HG02970 (cell line): ENCODE results near the gene ZBTB7C.

ENCODE experiments used
- ATAC-seq: cut with Tn5 transposase; IDR thresholded peaks from one replicate; pipeline ENCODE4 v1.9.1; 2021; ENCODE audit warnings: mild to moderate bottlenecking, moderate library complexity, moderate number of reproducible peaks; ENCODE audit not compliant: unreplicated experiment, low FRiP score

Gene ZBTB7C

DNA sequence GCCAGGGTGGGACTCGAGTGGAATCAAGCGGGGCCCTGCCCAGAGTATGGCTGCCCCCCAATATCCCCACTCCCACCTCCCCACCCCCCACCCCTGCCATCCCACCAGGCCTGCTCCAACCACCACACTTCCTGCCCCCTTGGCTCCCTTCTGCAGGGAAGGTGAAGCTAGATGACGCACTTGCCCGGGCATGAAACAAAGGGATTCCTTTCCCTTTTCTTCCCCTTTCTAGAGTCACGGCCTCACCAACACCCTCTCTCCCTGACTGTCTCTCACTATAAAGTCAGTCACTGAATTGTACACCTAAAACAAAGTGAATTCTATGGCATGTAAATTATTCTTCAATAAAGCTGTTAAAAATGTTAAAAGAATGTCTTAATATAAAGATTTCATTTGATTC is 16.0 kb downstream of the ZBTB7C start:
- ATAC-seq = no peak

DNA sequence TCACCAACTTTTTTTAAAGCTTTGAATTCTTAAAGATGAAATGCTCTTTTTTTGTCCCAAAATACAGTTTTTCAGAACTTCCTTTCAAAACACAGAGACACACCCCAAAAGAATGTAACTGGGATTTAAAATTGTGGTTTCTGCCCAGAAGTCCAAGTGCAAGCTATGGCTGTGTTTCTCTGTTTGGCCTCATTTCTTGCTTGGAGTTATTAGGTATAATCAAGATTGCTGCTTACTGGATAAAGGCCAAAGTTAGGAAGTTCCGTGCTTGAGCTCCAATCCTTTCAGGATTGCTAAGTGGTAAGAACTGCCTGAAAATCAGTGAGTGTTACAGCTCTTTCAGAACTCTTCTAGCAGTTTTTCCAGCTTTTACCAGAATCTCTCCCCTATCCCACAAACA is 16.9 kb downstream of the ZBTB7C start:
- ATAC-seq = no peak

DNA sequence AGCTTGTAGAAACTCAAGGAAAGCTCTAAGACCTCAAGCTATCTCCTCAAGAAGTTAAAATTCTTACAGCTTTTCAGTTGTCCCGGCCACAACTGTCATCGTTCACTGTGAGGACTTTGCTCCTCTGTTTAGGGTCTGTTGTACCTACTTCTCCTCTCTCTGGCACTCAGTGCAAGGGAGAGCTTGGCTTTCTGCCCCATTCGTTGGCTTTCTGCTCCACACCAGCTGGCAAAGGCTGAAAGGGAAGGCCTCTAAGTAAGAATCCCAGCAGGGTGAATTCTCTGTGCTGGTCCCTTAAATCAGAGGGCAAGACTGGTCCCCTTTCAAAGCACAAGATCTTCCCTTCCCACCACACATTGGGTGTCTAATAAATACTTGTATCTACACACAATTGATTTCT is 17.3 kb downstream of the ZBTB7C start:
- ATAC-seq = no peak

DNA sequence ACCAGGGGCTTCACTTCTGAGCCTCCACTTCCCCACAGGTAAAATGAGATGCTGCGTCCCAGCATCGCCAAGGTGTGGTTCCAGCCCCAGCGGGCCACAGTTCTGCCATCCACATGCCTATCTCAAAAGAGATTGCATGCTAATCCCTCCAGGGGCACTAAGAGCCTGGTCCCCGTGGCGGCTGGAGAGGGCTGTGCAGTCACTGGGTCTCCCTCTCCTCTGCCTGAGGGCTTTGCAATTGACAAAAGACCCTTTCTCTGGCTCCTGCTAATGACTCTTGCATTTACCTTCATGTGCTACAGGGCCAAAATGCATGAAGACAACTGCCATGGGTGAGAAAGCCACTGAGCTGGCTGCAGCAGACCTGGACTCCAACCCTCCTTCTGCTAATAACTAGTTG is 18.5 kb downstream of the ZBTB7C start:
- ATAC-seq = no peak

DNA sequence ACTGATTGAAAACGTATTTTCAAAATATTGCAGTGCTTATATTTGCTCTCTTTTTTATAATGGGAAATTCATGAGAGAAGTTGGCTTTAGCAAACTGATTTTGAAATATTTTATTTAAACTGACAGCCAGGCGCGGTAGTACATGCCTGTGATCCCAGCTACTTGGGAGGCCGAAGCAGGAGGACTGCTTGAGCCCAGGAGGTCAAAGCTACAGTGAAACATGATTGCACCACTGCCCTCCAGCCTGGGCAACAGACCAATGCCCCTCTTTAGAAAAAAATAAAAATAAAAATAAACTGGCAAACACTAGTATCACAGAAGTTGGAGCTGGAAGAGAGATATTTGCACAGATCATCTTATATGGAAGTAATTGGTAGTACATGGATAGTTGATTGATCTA is 20.7 kb downstream of the ZBTB7C start:
- no peak for ATAC-seq

DNA sequence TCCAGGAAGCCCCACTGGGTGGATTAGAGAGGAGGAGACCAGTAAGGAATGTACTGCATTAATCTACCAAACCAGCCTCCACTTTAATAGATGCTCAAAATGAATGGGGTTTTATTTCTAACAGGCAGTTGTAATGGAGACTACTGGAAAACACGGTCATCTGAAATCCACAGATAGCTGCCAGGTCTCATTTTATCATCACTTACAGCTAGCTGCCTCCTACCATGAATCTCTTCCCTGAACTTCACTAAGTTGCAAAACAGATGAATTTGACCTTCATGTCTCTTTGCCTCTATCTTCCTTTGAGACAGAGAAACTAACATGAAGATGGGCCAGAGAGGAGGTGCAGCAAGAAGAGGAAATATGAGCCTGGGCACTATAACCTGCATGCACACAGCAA is 21.9 kb downstream of the ZBTB7C start:
- ATAC-seq = no peak

DNA sequence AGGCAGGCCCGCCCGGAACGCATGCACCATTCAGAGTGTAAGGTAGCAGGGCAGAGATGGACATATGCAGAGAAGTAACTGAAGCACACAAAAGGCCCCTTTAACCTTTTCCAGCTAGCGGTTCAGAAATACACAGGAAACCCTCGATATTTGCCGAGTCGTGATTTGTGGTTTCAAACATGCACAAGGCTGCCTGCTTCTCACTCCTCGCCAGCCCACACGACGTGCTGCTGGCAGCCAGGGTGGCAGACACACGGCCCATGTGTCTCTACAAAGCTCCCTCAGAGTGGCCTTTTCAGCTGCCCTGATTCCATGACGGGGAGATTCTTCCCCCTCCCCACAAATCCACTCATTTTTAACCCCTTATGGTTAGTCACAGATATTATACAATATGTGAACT is 23.6 kb downstream of the ZBTB7C start:
- ATAC-seq = no peak

DNA sequence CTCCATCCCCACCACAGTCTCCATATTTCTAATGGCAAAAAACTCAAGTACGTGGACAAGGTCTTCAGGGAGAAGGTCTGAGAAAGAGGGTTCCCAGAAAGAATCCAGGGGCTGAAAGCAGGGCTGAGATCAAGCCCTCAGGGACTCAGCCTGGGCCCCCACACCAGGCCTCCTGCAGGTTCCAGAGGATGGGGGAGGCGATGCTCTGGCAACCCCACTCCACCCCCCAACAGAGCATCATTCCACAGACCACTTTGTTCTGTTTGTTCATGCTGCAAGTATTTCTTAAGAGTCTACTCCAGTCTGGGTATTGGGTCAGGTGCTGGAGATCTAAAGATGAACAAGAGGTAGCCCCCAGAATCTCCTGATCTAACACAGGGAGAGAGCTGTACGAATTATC is 32.2 kb downstream of the ZBTB7C start:
- no peak for ATAC-seq

DNA sequence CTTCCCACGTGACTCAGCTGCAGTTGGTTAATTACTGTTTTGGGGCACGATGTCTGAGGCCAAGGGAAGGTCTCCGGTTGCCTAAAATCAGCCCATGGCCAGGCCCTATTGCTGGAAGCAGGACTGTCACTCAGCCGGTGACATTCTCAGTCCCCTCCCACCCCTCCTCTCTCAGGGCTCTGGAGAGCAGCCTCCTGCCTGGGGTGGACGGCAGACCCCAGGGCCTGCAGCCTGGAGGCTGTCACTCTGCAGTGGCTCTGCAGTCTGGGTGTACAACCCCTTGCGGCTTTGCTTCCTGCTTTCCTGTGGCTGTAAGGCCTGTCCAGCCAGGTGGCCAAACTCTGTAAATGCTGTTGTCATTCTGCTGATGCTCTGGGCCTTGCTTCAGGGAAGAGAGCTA is 32.8 kb downstream of the ZBTB7C start:
- ATAC-seq = no peak

DNA sequence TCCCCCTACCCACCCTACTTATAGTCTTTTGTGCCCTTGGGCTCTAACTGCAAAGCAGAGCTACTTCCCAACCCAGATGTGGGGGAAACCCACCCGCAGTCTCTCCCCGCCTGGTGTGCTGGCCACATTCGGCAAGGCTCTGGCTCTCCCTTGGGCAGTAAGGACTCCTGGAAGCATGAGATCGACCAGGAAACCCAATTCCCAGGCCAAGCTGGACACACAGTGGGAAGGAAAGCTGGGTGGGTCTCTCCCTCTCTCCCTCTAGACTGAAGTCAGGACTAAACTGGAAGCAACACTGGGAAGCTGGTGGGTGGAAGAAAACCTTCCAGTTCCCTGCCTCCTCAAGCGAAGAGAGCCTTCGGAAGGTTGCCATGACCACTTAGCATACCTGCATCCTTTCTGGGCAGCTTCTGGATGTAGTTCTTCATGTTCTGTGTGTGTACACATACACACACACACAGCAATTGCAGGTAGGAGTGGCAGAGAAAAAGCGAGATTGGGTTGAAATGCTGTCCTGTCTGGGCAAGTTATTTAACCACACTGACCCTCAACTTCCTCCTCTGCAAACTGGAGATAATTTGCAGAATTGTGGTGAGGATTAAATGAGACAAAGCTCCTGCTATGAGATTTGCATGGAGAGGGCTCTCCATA is 33.9 kb downstream of the ZBTB7C start:
- no peak for ATAC-seq

DNA sequence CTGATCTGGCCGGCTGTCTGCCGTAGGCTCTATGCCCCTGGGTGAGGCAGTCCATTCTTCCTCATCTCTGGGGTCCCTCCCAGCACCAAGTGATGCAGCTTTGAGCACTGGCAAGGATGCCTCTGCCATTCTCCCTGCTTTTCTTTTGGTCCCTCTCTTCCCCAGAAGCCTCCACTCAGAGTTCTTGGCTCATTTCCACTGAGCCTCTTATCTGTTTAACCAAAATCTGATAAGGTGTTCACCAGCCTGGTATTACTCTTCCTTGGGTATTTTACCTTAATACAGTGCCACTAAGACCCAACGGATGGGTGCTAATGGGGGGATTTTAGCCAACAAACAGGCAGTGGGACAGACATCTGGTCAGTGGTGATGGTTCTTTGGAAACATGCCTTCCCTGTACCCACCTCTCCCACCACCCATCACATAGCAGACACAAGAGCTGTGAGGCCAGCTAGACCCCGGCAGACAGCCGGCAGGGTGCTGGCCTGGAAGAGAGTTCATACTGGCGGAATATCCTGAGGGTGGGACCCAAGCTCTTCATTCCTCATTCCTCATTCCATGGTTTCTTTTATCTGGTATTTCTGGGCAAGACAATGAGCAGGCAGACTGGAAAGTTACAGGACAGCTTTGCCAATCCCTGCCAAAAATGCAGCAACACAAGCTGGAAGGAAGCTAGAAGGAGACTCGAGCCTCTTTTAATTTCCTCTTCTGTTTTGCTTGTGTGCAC is 34.6 kb downstream of the ZBTB7C start:
- no peak for ATAC-seq

DNA sequence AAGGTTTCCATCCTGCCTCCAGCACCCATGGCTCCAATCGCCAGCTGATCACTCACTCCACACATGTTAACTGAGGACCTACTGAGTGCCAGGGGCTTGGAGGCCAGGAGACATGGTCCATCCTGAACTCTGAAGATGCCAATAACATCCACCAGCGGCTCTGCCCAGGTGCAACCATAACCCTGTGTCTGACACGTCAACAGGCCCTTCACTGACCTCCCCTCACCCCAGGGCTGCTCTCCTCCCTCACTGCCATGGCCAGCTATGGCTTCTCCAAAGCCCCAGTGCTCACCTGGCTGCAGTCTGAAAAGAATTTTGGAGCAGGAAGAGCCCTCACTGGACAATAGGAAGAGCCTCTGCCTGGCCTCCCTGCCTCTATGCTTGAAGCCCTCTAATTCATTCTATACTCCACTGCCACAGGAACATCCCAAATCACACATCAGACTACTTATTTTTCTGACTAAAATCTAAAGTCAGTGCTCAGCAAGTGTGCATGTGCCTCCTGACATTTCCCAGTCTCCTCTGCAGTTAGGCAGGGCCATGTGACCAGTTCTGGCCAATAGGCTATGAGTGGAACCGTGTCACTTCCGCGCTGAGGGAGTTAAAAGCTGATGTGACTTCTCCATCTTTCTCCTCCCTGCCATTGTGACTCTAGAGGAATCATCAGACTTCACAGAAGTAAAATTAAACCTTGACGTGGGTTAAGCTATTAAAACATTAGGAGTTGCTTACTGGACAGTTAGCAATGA is 37.2 kb downstream of the ZBTB7C start:
- ATAC-seq = no peak

DNA sequence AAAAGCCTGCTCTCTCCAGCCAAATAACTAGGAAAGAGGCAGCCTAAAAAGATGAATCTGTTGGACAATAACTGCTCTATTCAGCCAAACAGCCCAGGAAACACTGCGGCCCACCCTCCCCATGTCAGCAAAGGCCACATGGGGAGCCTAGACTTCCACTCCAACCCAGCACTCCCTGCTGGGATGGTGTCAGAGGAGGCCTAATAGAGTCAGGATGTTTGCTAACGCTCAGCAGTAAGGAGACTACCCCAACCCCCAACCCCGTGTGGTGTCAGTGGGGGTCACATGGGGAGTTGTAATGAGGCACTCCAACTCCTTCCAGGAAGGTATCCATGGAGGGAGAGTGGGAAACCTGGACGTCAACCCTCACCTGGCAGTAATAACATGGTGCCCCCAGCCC is 41.6 kb downstream of the ZBTB7C start:
- ATAC-seq = no peak

DNA sequence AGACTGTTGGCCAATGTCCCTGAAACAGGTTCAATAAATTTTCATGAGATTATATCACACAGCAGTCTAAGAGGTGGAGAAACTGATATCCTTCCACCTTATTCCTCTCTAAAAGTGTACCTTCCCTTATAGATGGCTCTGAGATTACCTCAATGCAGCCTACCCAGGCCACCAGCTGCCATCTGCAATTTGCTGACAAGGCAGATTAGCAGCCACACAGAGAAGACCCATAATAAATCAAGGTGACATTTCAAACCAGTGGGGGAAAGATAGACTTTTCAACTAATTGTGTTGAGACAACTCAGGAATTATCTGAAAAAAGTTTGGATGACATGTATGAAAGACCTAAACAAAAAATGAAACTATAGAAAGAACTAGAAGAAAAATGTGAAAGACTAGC is 43.2 kb downstream of the ZBTB7C start:
- ATAC-seq = no peak

DNA sequence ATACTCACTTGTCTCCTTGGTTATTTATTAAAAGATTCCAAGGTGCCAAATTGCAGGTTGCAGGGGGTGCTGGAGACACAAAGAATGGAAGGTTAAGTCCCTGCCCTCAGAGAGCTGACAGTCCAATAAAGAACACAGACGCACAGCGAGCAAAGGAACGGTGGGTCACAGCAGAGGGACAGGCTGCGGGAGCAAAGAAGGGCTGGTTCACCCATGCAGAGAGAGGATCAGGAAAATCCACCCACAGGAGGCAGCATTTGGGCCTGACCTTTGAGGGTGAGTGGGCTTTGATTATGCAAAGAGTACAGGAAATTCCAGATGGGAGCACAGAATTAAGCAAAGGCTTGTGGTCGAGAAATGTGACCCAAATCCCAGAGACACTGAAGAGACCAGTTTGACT is 45.0 kb downstream of the ZBTB7C start:
- ATAC-seq = no peak

DNA sequence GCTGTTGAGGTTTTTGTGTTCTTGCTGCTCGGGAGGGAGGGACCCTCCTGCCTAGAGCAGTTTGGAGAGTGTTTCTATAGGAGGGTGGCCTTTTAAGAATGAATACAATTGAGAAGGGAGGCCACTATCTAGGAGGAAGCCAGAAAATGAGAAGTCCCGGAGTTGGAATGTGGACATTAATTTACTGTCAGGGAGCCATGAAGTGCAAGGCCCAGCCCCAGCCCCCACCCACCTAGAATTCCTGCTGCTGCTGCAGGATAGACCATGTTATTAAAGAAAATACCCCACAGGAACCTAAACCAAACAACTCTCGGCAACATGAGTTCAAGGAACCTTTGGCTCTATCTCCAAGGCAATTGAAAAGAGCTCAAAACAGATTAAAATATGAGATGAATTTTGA is 46.0 kb downstream of the ZBTB7C start:
- no peak for ATAC-seq

DNA sequence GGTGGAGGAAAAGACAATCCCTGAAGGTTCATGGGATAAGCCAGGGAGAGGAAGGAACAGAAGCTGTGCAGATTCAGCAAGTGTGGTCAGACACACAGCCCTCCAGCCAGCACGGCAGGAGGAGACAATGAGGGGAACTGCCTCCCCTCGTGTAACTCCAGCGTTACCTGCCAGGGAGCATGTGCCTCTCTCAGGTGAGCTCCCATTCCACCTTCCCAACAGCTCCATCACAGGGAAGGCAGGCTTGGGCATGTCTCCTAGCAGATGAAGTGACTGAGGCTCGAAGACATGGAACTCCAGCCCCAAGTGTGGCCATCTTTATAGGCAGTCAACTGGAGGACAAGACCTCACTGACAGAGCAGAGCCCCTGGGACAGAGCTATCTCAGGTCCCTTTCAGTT is 47.4 kb downstream of the ZBTB7C start:
- no peak for ATAC-seq

DNA sequence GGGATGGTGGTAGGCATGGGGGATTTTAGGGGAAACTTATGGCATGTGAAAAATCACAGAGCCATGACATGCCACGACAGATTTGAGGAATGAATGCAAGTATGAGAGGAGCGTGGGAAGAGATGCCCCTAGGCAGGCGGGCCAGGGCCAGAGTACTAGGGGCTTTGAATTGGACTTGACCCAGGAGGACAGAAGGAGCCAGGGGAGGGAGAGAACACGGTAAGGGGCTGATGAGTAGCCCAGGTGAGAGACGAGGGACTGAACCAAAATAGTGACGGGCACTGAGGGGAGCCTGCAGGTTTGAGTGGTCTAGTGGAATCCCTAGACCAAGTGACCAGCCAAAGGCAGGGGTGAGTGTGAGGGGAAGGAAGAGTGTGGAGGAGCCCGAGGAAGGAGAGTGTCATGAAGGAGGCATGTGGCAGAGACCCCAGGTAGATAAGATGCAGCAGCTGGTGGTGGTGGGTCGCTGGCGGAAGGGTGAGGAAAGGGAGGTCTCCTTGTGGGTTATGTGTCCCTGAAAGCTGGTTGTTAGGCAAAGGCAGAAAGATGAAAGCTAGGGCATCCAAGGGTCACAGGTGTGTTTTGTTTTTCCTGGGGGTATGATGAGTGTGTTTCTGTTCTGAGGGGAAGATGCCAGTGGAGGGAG is 48.7 kb downstream of the ZBTB7C start:
- ATAC-seq = no peak

DNA sequence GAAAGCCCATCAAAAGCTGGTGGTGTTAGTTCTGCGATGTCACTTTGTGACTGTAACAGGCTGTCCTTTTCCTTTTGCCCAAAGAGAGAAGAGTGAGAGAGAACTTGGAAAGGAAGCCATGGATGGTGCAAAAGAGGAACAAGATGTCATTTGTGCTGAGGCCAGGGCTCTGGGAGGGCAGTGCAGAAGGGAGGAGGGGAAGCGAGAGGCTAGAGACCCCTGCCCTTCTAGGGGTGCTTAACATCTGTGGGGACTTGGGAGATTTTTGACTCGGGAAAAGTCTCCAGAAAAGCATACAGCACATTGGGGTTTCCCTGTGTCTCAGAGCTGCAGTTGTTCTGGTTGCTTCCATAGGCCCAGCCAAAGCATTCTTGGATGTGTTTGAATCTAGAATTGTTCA is 49.6 kb downstream of the ZBTB7C start:
- no peak for ATAC-seq

DNA sequence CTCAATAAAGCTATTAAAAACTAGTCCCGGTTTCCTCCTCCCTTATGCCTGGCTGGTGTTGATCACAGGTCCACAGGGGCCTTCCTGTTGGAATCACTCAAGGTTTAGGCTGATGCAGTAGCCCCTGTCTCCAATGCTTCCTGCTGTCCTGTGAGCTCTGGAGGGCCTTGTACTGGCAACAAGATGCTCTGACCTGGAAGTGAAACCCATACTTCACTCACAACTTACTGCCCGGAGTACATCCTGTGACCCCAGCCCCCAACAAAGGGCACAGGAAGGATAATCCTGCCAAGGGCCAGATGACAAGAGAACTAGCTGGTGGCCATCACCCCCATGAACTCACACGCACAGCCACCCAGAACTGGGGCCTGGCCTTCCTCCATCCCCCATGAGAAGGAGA is 50.3 kb downstream of the ZBTB7C start:
- no peak for ATAC-seq

DNA sequence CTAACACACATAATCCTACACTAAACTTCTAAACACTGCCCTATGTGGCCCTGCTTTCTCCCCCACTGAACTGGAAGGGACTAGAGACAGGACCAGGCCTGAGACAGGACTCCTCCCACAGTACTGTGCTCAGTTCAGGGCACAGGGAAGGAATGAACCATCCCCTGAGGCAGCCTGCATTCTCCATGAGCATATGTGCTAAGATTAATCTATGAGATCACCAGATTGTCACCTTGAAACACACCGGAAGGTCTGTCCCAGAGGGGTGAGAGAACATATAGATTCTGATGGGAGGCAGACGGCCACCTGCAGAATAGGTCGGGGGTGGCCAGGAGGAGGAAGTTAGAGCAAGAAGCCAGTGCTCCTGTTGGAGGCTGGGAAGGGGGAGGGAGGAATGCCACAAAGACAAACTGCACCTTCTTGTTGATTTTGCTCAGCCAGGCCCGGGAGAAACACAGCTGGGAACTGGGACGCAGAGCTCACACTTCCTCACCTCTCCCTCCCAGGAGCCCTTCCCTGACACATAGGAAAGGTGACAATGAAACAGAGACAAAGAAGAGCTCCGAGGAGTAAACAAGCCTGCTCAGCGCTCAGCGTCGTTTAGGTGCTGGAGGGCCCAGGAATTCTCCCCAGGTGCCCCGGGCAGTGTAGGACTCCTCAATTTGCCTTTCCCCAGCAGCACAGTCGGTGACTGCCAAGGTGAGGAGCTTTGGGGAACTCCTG is 52.1 kb downstream of the ZBTB7C start:
- ATAC-seq = no peak
